ENCODE results near the gene ZCCHC24.

ZCCHC24 gene

DNA sequence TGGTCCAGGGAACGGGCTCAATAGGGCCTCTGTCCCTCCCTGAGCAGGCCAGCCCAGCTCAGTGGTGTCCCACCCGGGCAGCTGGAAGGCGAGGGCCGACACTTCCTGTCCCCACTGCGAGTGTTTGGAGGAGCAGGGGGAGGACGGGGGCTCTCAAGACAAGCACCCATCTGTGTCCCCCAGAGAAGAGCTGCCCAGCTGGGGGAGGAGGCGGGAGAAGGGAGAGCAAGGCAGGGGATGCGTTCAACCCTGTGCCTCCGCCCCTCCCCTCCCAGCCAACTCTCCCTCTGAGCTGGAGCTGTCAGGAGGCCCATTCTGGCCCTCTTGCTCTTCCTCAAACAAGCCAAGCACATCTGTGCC, 35.7 kb downstream of the ZCCHC24 start:
- no peak for DNase-seq

DNA sequence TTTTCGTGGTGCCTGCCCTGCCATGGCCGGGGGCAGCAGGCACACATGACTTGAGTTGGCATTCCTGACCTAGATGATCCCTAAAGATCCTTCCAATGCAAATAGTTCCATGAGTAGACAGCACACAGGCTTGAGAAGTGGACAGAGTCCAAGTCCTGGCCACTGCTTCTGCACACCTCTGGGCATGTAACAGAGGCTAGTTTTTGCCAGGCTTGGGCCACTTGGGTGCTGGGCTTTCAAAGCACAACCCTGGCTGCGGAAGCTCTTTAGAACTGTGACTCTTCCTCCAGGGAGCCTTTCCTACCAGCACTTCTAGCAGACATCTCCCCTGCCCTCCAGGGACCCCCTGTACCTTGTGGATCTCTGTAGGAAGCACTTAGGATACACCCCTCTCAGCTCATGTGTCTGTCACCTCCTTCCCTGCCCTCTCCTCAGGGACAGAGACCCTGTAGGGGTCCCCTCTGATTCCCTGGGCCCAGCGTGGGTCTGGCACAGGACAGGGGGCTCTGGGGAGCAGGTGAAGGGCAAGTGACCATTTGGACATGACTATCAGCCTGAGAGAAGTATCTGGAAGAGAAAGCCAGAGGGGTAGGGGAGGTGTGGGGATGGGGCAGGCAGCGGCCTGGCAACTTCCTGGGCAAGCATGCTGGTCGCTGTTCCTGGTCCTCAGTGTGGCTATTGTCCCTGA, 36.2 kb downstream of the ZCCHC24 start:
- no peak for DNase-seq

- DNase-seq = no peak
These were observed 37.3 kb downstream of the ZCCHC24 start for GRCh38 chr10:79407811-79408795.

GRCh38 chr10:79407423-79407796, 38.0 kb downstream of the ZCCHC24 start:
- DNase-seq = no peak

GRCh38 chr10:79406683-79407422, 38.6 kb downstream of the ZCCHC24 start:
- peak; percentile 16 to 66 for DNase-seq

- no peak for DNase-seq
These were observed 39.4 kb downstream of the ZCCHC24 start for GRCh38 chr10:79405995-79406515.

DNA sequence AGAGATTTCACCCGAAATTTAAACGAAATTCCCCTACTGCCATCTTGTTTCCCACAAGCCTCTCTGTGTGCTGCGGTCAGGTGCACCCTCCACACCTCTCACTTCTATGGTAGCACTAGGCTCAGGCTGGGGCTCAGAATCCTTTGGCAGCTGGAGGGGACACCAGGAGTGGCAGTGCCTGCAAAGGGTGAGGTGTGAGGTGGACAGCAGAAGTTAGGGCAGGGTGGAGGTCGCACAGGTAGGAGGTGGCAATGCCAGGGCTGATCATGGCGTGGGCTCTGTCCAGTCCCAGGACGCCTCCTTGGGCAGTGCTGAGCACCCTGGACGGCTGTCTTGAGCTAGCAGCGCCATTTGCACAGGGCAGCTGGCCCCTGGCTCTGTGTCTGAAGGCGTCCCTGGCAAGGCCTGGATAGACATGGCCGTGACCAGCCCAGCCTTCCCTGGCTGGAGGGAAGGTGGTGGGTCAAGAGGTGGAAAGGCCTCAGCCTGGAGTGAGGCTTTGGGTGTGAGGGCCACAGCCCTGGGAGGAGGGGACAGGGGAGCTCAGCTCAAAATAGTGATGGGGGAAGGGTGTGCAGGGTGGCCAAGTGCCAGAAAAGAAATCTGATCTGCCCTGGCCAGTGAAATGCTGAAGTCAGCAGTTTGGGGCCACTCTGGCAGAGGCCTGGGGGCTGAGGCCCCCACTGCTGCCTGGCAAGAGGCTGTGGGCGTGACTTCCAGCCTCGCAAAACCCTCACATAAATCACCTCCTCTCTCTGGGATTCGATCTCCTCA, 40.0 kb downstream of the ZCCHC24 start:
- DNase-seq = no peak

- DNase-seq = no peak
These were observed 40.7 kb downstream of the ZCCHC24 start for GRCh38 chr10:79404690-79405131.

DNA sequence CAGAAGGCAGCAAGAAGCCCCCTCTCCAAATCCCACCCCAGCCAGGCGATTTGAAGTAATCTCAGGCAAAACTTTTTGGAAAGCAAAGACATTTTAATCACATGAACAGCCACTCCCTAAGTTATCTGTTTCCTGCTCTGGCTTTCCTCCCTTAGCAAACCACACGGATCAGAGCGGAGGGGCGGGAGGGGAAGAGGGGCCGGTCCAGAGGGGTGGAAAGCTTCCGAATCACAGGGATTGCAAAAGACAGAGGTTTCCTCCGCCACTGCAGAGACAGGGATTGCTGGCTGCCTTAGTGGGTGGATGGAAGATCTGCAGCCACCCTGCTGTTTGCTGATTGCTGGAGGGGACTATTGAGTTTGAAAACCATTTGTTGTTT, 41.2 kb downstream of the ZCCHC24 start:
- DNase-seq = no peak

- no peak for DNase-seq
These were observed 41.8 kb downstream of the ZCCHC24 start for GRCh38 chr10:79403441-79404230.

GRCh38 chr10:79402951-79403350, 42.5 kb downstream of the ZCCHC24 start:
- DNase-seq = no peak

DNA sequence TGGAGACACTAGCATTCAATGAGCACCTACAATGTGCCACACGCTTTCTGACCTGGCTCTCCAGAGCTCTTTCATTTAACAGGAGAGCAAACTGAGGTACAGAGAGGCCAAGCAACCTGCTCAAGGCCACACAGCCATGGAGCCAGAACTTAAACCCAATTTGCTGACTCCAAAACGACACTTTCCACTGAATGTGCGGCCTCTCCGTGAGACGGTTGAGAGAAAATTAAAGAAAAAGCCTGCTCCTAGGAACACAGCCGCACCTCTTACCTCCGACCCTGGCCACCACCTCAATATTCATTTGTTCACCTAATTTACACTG, 42.8 kb downstream of the ZCCHC24 start:
- DNase-seq = no peak

GRCh38 chr10:79401015-79401921, 44.2 kb downstream of the ZCCHC24 start:
- no peak for DNase-seq

DNA sequence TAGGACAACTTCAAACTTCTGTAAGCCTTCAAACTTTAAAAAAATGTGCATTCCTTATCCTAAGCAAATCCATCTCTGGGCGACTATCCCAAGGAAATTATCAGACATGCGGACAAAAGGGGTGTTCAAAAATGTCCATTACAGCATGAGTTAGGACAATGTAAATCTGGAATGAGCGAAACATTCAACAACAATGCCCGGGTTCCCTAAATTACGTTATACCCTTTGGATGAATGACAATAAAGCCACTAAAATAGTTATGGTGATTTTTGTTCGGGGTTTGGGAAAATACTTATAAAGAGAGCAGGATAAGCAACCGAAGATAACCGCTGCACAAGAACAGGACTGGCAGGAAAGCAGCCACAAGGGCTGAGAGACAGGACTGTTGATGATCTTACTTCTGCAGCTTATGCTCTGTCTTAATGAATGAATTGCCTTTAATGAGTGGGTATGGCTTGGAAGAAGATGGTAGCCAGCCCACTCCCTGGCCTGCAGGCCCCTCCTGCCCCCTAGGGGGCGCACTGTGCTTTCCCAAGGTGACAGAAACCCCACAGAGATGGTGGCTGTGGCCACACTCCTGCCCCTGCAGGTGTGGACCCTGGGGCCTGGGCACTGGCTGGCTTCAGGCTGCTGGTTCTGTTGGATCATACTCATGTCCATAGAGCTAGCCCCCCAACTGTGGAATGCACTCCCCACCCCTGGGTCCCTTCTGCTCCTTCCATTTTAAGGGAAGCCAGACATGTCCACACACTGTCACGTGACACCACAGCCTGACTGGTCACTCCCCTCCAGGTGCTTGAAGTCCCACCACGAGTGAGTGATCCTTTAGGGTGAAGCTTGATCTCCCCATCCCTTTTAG, 45.0 kb downstream of the ZCCHC24 start:
- peak in 1 of 2 experiments; percentile 33 for DNase-seq

- DNase-seq = no peak
These were observed 46.1 kb downstream of the ZCCHC24 start for GRCh38 chr10:79399223-79399831.

- DNase-seq = no peak
These were observed 46.8 kb downstream of the ZCCHC24 start for GRCh38 chr10:79398642-79399041.

GRCh38 chr10:79397575-79398303, 47.7 kb downstream of the ZCCHC24 start:
- DNase-seq = no peak

DNA sequence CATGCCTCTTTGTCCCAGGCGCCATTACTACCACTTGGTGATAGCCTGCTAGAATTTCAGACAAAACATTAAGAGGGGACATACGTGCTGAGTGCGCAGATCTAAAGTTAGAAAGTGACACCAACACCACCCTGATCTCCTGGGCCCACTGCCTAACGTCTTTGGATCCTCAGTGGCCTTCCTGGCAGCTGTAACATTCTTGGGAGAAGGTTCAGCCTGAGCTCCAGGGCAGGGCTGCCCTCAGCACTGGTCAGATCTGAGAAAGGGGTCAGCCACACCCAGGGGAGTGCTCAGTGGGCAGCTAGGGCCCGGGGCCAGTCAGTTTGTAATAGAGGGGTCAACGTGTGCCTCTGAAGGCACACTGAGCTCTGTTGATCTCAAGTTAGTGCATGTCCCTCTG, 48.4 kb downstream of the ZCCHC24 start:
- DNase-seq = no peak
